B cell (primary cell): ENCODE results near the gene TFF2.

Experiments used
- CTCF ChIP-seq: fragments of 200-600 bp; IDR thresholded peaks from one replicate; pipeline ENCODE4 v1.8.0; 2022; ENCODE audit warnings: antibody characterized with exemption, mild to moderate bottlenecking
- EZH2 ChIP-seq: IDR thresholded peaks from 2 replicates; pipeline ENCODE4 v1.6.1; 2012; ENCODE audit warnings: borderline replicate concordance, low read depth, mild to moderate bottlenecking, moderate library complexity, low read length; ENCODE audit not compliant: insufficient read depth, poor library complexity, severe bottlenecking

GRCh38 chr21:42331660-42332059 is 19.1 kb downstream of the TFF2 start:
- TF ChIP-seq CTCF = no peak
- TF ChIP-seq EZH2 = no peak
